HepG2 (cell line): ENCODE measurements around the gene FUCA1. TPM values are rescaled to one million over a fixed set of nuclear protein-coding genes. Genes with fewer than 3 reads are reported as not detected.

Experiments used
- ATAC-seq: fragments of 200-7000 bp; cut with Tn5 transposase; 3 replicates; pipeline ENCODE4 v1.9.1; 2020; ENCODE audit warnings: mild to moderate bottlenecking, moderate library complexity
- BruUV-seq: library from RNA; stranded (reverse); fragments of 400-500 nt; replicated peaks from 2 replicates; lab custom pipeline; 2021; lab: Mats Ljungman, UMichigan
- CTCF ChIA-PET: fragments of 300-600 bp; formaldehyde crosslinking; extraction: SDS; loops from one replicate; lab custom pipeline; 2021; ENCODE audit warnings: low total read pairs, inconsistent platforms, low intra/inter-chr PET ratio; lab: Yijun Ruan, JAX
- POLR2A ChIA-PET: fragments of 350-600 bp; sonication (Branson Sonifier 250); formaldehyde crosslinking; loops from one replicate; lab custom pipeline; 2020; ENCODE audit warnings: antibody characterized with exemption, inconsistent platforms; lab: Yijun Ruan, JAX
- DNase-seq: peaks from one replicate; pipeline ENCODE4 v3.0.0-alpha.2; 2015; ENCODE audit warnings: low spot score
- FAIRE-seq: peaks from 3 replicates; lab custom pipeline; 2011; peaks lifted over from hg19 to GRCh38; lab: Jason Lieb, UNC
- H2AFZ ChIP-seq: one replicate; pipeline ENCODE4 v1.6.1; 2011; ENCODE audit warnings: low read length, inconsistent platforms
- H3K27ac ChIP-seq: fragments of 300-600 bp; 3 replicates; pipeline ENCODE4 v1.8.0; 2011; ENCODE audit warnings: mixed run types, mild to moderate bottlenecking, mixed read lengths, low read length, inconsistent platforms; ENCODE audit not compliant: insufficient read depth; ENCODE audit errors: extremely low read length
- H3K27me3 ChIP-seq, 2 experiments: fragments of 200-600 bp in 1 of 2; 2 replicates in 1 of 2; 3 replicates in 1 of 2; pipeline versions ENCODE4 v1.6.0 to v1.8.0; 2011; ENCODE audit warnings: low read length in 2 of 2, mild to moderate bottlenecking in 2 of 2, moderate library complexity in 2 of 2, inconsistent platforms in 1 of 2; ENCODE audit not compliant: insufficient read depth in 2 of 2, control insufficient read depth in 1 of 2
- H3K36me3 ChIP-seq, 2 experiments: fragments of 200-600 bp in 1 of 2; replicated peaks in 1 of 2; 2 replicates in 1 of 2; 3 replicates in 1 of 2; pipeline versions ENCODE4 v1.5.1 to v1.8.0; 2011; ENCODE audit warnings: low read length in 2 of 2, inconsistent platforms in 1 of 2; ENCODE audit not compliant: insufficient read depth in 2 of 2, control insufficient read depth in 1 of 2
- H3K4me1 ChIP-seq: 2 replicates; pipeline ENCODE4 v1.5.1; 2012; ENCODE audit warnings: low read length, inconsistent platforms; ENCODE audit not compliant: insufficient read depth
- H3K4me2 ChIP-seq: 2 replicates; pipeline ENCODE4 v1.6.0; 2011; ENCODE audit warnings: low read depth, low read length, inconsistent platforms
- H3K4me3 ChIP-seq, 3 experiments: fragments of 200-600 bp in 1 of 3; sonication (generic), shearing (Covaris generic) in 1 of 3; replicated peaks in 1 of 3; 2 replicates each; pipeline ENCODE4 v1.5.1; 2011 to 2016; ENCODE audit warnings: low read length in 3 of 3, inconsistent platforms in 2 of 3, low read depth in 2 of 3, mild to moderate bottlenecking in 2 of 3, control low read depth in 1 of 3, mixed read lengths in 1 of 3; ENCODE audit not compliant: insufficient read depth in 1 of 3
- H3K79me2 ChIP-seq: one replicate; pipeline ENCODE4 v1.6.1; 2011; ENCODE audit warnings: low read length, inconsistent platforms; ENCODE audit not compliant: insufficient read depth
- H3K9ac ChIP-seq: 2 replicates; pipeline ENCODE4 v1.6.0; 2011; ENCODE audit warnings: mild to moderate bottlenecking, low read depth, low read length, inconsistent platforms; ENCODE audit not compliant: insufficient read depth
- H3K9me3 ChIP-seq: 2 replicates; pipeline ENCODE4 v1.5.1; 2012; ENCODE audit warnings: mild to moderate bottlenecking, low read length
- H4K20me1 ChIP-seq: 2 replicates; pipeline ENCODE4 v1.6.0; 2011; ENCODE audit warnings: inconsistent platforms, mild to moderate bottlenecking, low read length, moderate library complexity; ENCODE audit not compliant: insufficient read depth
- CBFB ChIP-seq: sonication (generic); formaldehyde crosslinking; IDR thresholded peaks from 2 replicates; pipeline ENCODE4 v1.4.0; 2020; ENCODE audit warnings: missing genetic modification reagents
- CEBPG ChIP-seq: IDR thresholded peaks from 2 replicates; pipeline ENCODE4 v1.6.1; 2016
- MTF2 ChIP-seq: sonication (generic); formaldehyde crosslinking; IDR thresholded peaks from 2 replicates; pipeline ENCODE4 v1.5.0; 2020; ENCODE audit warnings: missing genetic modification reagents, borderline replicate concordance
- PLRG1 ChIP-seq: fragments of 450-650 bp; conservative IDR thresholded peaks from 2 replicates; pipeline ENCODE4 v1.6.1; 2016
- RFXAP ChIP-seq: sonication (generic); formaldehyde crosslinking; IDR thresholded peaks from 2 replicates; pipeline ENCODE4 v1.4.0; 2020; ENCODE audit warnings: missing genetic modification reagents, borderline replicate concordance
- TMF1 ChIP-seq: sonication (generic); formaldehyde crosslinking; IDR thresholded peaks from 2 replicates; pipeline ENCODE4 v1.8.1; 2022; ENCODE audit warnings: low read depth, missing genetic modification reagents
- TSC22D2 ChIP-seq: sonication (generic); formaldehyde crosslinking; IDR thresholded peaks from 2 replicates; pipeline ENCODE4 v1.5.1; 2020; ENCODE audit warnings: missing genetic modification reagents, mild to moderate bottlenecking, borderline replicate concordance
- ZKSCAN1 ChIP-seq: fragments of 150-350 bp; IDR thresholded peaks from 2 replicates; pipeline ENCODE4 v1.6.1; 2014; ENCODE audit warnings: low read length
- ZMYM4 ChIP-seq: sonication (generic); formaldehyde crosslinking; IDR thresholded peaks from 2 replicates; pipeline ENCODE4 v1.8.1; 2023; ENCODE audit warnings: mild to moderate bottlenecking, missing genetic modification reagents
- ZNF17 ChIP-seq: sonication (generic); formaldehyde crosslinking; IDR thresholded peaks from 2 replicates; pipeline ENCODE4 v1.5.0; 2020; ENCODE audit warnings: mild to moderate bottlenecking, missing genetic modification reagents
- ZNF180 ChIP-seq: sonication (generic); formaldehyde crosslinking; IDR thresholded peaks from 2 replicates; pipeline ENCODE4 v1.4.0; 2020; ENCODE audit warnings: low read depth, missing genetic modification reagents, borderline replicate concordance
- ZNF83 ChIP-seq: sonication (generic); formaldehyde crosslinking; IDR thresholded peaks from 2 replicates; pipeline ENCODE4 v1.4.0; 2020; ENCODE audit warnings: missing genetic modification reagents, mild to moderate bottlenecking, borderline replicate concordance
- ZZZ3 ChIP-seq: sonication (generic); formaldehyde crosslinking; IDR thresholded peaks from 2 replicates; pipeline ENCODE4 v1.4.0; 2020; ENCODE audit warnings: missing genetic modification reagents, mild to moderate bottlenecking, borderline replicate concordance
- WGBS: methylation state at CpG from one replicate; pipeline ENCODE4 v1.1.6; 2017; ENCODE audit warnings: low lambda C conversion rate; 5-methylcytosine and 5-hydroxymethylcytosine counted together
- in situ Hi-C: cut with HindIII; loops from 2 replicates; pipeline ENCODE4 v1.10.0; 2017; ENCODE audit warnings: low pct_unique_long_range_greater_than_20kb; ENCODE audit not compliant: extremely low pct_ligation_motif_present
- intact Hi-C: fragments of 100-400 bp; cut with micrococcal nuclease; formaldehyde crosslinking; loops from one replicate; pipeline ENCODE4 v1.10.0; 2022; ENCODE audit not compliant: unreplicated experiment
- polyA plus RNA-seq, 8 experiments: library from polyadenylated mRNA; depleted of rRNA in 3 of 8; stranded (reverse) in 7 of 8; unstranded in 1 of 8; fragments of >200 nt; fragmentation: Illumina TruSeq in 4 of 8; extraction: Trizol in 4 of 8; gene quantifications; 2 replicates each; pipeline versions ENCODE4 v1.2.1 to v1.2.3, GENCODE V29; 2011 to 2016; ENCODE audit warnings: low read depth in 4 of 8, missing spikeins in 1 of 8, mixed read lengths in 1 of 8; ENCODE audit not compliant: insufficient read depth in 1 of 8
- total RNA-seq, 5 experiments: library from RNA; depleted of rRNA; stranded (reverse); fragments of >200 nt; fragmentation: Illumina TruSeq; extraction: Trizol; gene quantifications; 2 replicates each; pipeline ENCODE4 v1.2.3, GENCODE V29; 2016; ENCODE audit warnings: low read depth in 1 of 5
- TF ChIP-seq, protein P1 (sequence below): IDR thresholded peaks from 2 replicates; pipeline ENCODE4 v1.6.1; 2016; ENCODE audit warnings: low read depth, borderline replicate concordance
- TF ChIP-seq, protein P2 (sequence below): sonication (generic); formaldehyde crosslinking; IDR thresholded peaks from 2 replicates; pipeline ENCODE4 v1.5.1; 2020; ENCODE audit warnings: mild to moderate bottlenecking, missing genetic modification reagents, moderate library complexity

The FUCA1 gene
- total and polyA plus RNA-seq, 2 of the 13 experiments (the other 11 are each of a cell fraction or from before 2014, with no cell fraction given): 32.7 to 33.6 TPM

DNA sequence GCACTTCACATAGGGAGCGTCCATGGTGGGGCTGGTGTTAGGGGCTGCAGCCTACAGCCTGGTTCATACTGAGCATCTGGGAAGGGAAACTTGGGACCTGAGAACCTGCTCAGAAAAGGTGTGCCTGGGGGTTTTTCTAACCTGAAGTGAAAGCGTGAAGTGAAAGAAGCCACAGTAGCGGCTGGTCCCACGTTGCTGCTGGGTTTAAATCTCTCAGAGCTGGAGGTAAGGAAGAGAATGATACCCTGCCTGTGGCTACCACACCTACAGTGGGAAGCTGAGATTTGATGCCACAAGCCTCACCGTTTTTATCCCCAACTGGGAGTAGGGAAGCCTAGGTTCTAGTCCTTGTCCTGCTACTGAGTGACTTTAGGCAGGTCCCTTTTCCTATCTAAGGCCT is 21.0 kb upstream of the FUCA1 start:
- Histone ChIP-seq H3K9me3 (no peaks in the 10 kb centered on the region), H3K79me2 (no peaks in the 10 kb centered on the region), H3K4me2 (no peak overlapping the region), H2AFZ (no peak overlapping the region), H4K20me1 (no peaks in the 10 kb centered on the region), H3K27me3 (peaks cover 3 to 6% of the 10 kb centered on the region in 2 experiments; a peak in 3 of 5 replicates), H3K9ac (no peak overlapping the region), H3K4me3 (no peak overlapping the region), H3K4me1 (no peaks in the 10 kb centered on the region), H3K27ac (no peak overlapping the region), H3K36me3 (no peaks in the 10 kb centered on the region)
- in situ Hi-C loops: no loop called here
- TF ChIP-seq, protein P1, sequence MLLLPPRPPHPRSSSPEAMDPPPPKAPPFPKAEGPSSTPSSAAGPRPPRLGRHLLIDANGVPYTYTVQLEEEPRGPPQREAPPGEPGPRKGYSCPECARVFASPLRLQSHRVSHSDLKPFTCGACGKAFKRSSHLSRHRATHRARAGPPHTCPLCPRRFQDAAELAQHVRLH (CRISPR knock-in tag): no peak
- TF ChIP-seq MTF2 (CRISPR knock-in tag) (no peak), PLRG1 (no peak), ZNF17 (CRISPR knock-in tag) (no peak), ZKSCAN1 (no peak), ZZZ3 (CRISPR knock-in tag) (no peak), ZNF180 (CRISPR knock-in tag) (no peak), ZNF83 (CRISPR knock-in tag) (no peak), TSC22D2 (CRISPR knock-in tag) (no peak), ZMYM4 (CRISPR knock-in tag) (no peak)
- WGBS: 25% methylated on average over 5 of the region's 5 CpGs
- no peak for ATAC-seq
- no peak for DNase-seq
- CTCF ChIA-PET: no interaction called here
- intact Hi-C loops: no loop called here
- no TSS peak for BruUV-seq
- POLR2A ChIA-PET: no interaction called here
- FAIRE-seq: no peak

DNA sequence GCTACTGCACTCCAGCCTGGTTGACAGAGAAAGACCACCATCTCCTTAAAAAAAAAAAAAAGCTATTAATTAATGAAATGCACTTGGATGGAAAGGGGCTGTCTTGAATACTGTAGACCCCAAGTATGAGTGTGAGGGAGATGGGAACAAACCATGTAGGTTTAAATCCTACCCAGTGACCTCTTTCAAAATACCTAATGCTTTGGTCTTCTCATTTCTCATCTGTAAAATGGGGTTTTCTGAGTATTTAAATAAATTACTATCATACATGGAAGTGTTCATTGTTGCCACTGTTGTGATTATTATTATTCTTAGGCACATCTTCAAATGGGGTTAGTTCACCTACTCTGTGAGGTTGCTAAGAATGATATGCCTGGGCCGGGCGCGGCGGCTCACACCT is 17.1 kb upstream of the FUCA1 start:
- no CpG with 5 or more reads among the region's 4 CpGs for WGBS
- TF ChIP-seq CEBPG (CRISPR knock-in tag) (no peak), RFXAP (CRISPR knock-in tag) (no peak), TMF1 (CRISPR knock-in tag) (no peak), CBFB (CRISPR knock-in tag) (no peak)
- TF ChIP-seq, protein P2, sequence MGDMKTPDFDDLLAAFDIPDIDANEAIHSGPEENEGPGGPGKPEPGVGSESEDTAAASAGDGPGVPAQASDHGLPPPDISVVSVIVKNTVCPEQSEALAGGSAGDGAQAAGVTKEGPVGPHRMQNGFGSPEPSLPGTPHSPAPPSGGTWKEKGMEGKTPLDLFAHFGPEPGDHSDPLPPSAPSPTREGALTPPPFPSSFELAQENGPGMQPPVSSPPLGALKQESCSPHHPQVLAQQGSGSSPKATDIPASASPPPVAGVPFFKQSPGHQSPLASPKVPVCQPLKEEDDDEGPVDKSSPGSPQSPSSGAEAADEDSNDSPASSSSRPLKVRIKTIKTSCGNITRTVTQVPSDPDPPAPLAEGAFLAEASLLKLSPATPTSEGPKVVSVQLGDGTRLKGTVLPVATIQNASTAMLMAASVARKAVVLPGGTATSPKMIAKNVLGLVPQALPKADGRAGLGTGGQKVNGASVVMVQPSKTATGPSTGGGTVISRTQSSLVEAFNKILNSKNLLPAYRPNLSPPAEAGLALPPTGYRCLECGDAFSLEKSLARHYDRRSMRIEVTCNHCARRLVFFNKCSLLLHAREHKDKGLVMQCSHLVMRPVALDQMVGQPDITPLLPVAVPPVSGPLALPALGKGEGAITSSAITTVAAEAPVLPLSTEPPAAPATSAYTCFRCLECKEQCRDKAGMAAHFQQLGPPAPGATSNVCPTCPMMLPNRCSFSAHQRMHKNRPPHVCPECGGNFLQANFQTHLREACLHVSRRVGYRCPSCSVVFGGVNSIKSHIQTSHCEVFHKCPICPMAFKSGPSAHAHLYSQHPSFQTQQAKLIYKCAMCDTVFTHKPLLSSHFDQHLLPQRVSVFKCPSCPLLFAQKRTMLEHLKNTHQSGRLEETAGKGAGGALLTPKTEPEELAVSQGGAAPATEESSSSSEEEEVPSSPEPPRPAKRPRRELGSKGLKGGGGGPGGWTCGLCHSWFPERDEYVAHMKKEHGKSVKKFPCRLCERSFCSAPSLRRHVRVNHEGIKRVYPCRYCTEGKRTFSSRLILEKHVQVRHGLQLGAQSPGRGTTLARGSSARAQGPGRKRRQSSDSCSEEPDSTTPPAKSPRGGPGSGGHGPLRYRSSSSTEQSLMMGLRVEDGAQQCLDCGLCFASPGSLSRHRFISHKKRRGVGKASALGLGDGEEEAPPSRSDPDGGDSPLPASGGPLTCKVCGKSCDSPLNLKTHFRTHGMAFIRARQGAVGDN (CRISPR knock-in tag): no peak

More for the DNA sequence above, 17.1 kb upstream of the FUCA1 start:
- ChIA-PET CTCF (no interaction called here), POLR2A (no interaction called here)
- Histone ChIP-seq H3K4me1 (no peaks in the 10 kb centered on the region), H3K4me2 (no peak overlapping the region), H3K27ac (no peak overlapping the region), H4K20me1 (no peaks in the 10 kb centered on the region), H3K79me2 (no peaks in the 10 kb centered on the region), H3K4me3 (no peak overlapping the region), H3K36me3 (no peaks in the 10 kb centered on the region), H3K9ac (no peak overlapping the region), H3K27me3 (peaks cover 3 to 11% of the 10 kb centered on the region in 2 experiments; a peak in 3 of 5 replicates), H3K9me3 (no peaks in the 10 kb centered on the region), H2AFZ (no peak overlapping the region)
- DNase-seq (no peak), ATAC-seq (no peak), FAIRE-seq (no peak)
- BruUV-seq: no TSS peak
- in situ Hi-C loops (no loop called here), intact Hi-C loops (no loop called here)
